ENCODE data around the gene ZNF428. TPM values are rescaled to one million over a fixed set of nuclear protein-coding genes. Genes with fewer than 3 reads are reported as not detected.

Gene ZNF428, protein sequence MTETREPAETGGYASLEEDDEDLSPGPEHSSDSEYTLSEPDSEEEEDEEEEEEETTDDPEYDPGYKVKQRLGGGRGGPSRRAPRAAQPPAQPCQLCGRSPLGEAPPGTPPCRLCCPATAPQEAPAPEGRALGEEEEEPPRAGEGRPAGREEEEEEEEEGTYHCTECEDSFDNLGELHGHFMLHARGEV
- total RNA-seq, result 10 to 100 TPM; 23.4 to 25.7 TPM

- TF ChIP-seq, protein P1, sequence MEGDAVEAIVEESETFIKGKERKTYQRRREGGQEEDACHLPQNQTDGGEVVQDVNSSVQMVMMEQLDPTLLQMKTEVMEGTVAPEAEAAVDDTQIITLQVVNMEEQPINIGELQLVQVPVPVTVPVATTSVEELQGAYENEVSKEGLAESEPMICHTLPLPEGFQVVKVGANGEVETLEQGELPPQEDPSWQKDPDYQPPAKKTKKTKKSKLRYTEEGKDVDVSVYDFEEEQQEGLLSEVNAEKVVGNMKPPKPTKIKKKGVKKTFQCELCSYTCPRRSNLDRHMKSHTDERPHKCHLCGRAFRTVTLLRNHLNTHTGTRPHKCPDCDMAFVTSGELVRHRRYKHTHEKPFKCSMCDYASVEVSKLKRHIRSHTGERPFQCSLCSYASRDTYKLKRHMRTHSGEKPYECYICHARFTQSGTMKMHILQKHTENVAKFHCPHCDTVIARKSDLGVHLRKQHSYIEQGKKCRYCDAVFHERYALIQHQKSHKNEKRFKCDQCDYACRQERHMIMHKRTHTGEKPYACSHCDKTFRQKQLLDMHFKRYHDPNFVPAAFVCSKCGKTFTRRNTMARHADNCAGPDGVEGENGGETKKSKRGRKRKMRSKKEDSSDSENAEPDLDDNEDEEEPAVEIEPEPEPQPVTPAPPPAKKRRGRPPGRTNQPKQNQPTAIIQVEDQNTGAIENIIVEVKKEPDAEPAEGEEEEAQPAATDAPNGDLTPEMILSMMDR (IDR thresholded peaks at IDR 0.05), result no peak
- DNase-seq (ENCODE audit: low spot score), result peak; percentile 88
Measured at GRCh38 chr19:43619262-43620060, at the start of gene ZNF428. TSS of gene ZNF428 (minus strand) at chr19:43619629. CDS start at chr19:43614304, 5,325 bp downstream.

DNA sequence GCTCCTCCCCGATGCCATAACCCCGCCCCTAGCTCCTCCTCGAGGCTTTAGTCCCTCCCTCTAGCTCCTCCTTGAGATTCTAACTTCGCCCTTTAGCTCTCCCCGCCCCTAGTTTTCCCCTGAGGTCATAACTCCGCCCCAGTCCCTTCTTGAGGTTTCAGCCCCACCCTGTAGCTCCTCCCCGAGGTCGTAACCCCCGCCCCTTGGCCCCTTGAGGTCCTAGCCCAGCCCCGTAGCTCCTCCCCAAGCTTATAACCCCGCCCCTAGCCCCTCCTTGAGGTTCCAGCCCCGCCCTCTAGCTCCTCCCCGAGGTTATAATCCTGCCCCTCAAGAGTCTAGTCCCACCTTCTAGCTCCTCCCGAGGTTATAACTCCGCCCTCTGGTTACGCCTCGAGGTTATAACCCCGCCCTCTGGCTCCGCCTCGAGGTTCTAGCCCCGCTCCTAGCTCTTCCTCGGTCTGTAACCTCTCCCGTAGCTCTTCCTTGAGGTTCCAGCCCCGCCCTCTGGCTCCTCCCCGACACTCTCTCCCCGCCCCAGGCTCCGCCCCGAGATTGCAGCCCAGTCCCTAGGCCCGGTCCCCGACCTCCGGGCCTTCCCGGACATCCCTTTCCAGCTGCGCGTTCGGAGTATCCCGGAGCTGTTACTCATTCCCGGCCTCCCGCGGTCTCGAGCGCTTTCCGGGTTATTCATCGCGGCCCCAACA, 49.1 kb upstream of the ZNF428 start:
- Histone ChIP-seq H3K4me1 (peaks cover 0 to 30% of the 10 kb centered on the region in 2 donors), H3K36me3 (peaks cover 11% of the 10 kb centered on the region), H3K9me3 (no peaks in the 10 kb centered on the region), H3K27me3 (no peaks in the 10 kb centered on the region), H3K4me3 (peak overlapping the region; percentile 48 to 58), H3K27ac (peak overlapping the region; percentile 89 to 91)
- TF ChIP-seq, protein P1 (IDR thresholded peaks at IDR 0.05), result no peak
- peak; percentile 97 for DNase-seq (ENCODE audit: low spot score)

More at GRCh38 chr19:43619262-43620060, at the start of gene ZNF428:
- Histone ChIP-seq H3K4me3 (peak within 1 kb of the TSS; percentile 86 to 92), H3K4me1 (peaks cover 0 to 17% of the 10 kb centered on the region in 2 donors), H3K27me3 (no peaks in the 10 kb centered on the region), H3K36me3 (no peaks in the 10 kb centered on the region), H3K9me3 (no peaks in the 10 kb centered on the region), H3K27ac (peak within 1 kb of the TSS; percentile 94 to 97)

DNA sequence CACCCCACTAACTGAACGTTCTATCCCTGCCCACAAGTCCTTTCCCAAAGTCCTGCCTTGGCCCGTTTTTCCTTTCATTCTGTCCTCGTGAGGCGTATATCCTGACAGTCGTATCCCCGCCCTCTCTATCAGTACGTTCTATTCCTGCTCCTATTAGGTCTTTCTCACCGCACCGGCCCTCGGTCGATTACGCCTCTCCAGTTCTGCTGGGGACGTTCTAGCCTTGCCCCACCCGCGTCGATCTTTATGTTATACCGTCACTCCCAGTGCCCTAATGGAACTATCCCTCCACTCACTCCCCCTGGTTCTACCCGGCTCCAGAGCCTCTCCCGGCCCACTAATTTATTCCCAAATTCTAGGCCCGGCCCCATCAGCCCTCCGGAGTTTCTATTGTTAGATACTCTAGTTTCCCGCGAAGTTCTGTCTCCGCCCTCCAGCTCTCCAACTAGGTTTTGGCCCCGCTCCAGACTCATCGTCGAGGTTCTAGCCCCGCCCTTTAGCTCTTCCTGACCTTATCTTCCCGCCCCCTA, 48.5 kb upstream of the ZNF428 start:
- H3K4me1 ChIP-seq, result peaks cover 0 to 30% of the 10 kb centered on the region in 2 donors
- peak overlapping the region; percentile 18 to 64 for H3K27ac ChIP-seq
- H3K4me3 ChIP-seq, result peak overlapping the region; percentile 24 to 58
- TF ChIP-seq, protein P1 (IDR thresholded peaks at IDR 0.05), result no peak
- H3K36me3 ChIP-seq, result peaks cover 11% of the 10 kb centered on the region
- H3K27me3 ChIP-seq, result no peaks in the 10 kb centered on the region
- DNase-seq (ENCODE audit: low spot score), result no peak
- no peaks in the 10 kb centered on the region for H3K9me3 ChIP-seq

GRCh38 chr19:43667126-43667875, 47.9 kb upstream of the ZNF428 start:
- H3K27ac ChIP-seq, result peak overlapping the region in 1 of 2 donors; percentile 64
- no peaks in the 10 kb centered on the region for H3K9me3 ChIP-seq
- H3K27me3 ChIP-seq, result no peaks in the 10 kb centered on the region
- TF ChIP-seq, protein P1 (IDR thresholded peaks at IDR 0.05), result no peak
- peak overlapping the region in 1 of 2 donors; percentile 58 for H3K4me3 ChIP-seq
- H3K4me1 ChIP-seq, result peaks cover 0 to 30% of the 10 kb centered on the region in 2 donors
- H3K36me3 ChIP-seq, result peaks cover 11% of the 10 kb centered on the region
- no peak for DNase-seq (ENCODE audit: low spot score)

DNA sequence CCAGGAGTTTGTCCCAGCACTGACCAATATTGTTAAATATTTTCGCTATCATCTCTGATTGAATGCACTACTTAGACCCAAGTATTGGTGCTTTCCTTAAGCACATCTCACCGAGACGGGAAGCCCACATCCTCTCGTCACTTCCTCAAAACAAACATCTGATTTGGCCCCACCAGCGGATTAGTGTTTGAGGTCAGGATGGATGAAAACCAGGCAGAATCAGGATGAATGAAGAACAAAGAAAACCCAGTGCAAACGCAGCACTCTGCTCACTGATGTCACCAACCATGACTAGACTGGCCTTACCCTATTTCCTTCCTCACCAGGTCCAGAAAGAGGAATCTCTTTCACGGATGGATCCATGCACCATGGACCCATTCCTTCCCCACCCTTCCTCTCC, 44.6 kb upstream of the ZNF428 start:
- Histone ChIP-seq H3K9me3 (no peaks in the 10 kb centered on the region), H3K4me1 (peaks cover 0 to 14% of the 10 kb centered on the region in 2 donors), H3K36me3 (peaks cover 11% of the 10 kb centered on the region), H3K27me3 (no peaks in the 10 kb centered on the region), H3K4me3 (no peak overlapping the region), H3K27ac (no peak overlapping the region)
- no peak for DNase-seq (ENCODE audit: low spot score)
- TF ChIP-seq, protein P1 (IDR thresholded peaks at IDR 0.05), result no peak

Measured in right atrium auricular region (tissue), 2 donors.